Nucleus accumbens (tissue), 56 donors: ENCODE measurements around the gene MBNL3.

ENCODE experiments used
- DNase-seq, 56 donors: peaks; one replicate each; lab custom pipeline; 2025; lab: John Stamatoyannopoulos, UW

The MBNL3 gene

GRCh38 chrX:132425744-132426318 lies 63.0 kb downstream of the MBNL3 start:
- no peak for DNase-seq

GRCh38 chrX:132423323-132423722 lies 65.5 kb downstream of the MBNL3 start:
- DNase-seq = no peak

GRCh38 chrX:132415012-132415411 lies 73.8 kb downstream of the MBNL3 start:
- DNase-seq = no peak

GRCh38 chrX:132414404-132414803 lies 74.4 kb downstream of the MBNL3 start:
- no peak for DNase-seq

- DNase-seq = no peak
Observed at GRCh38 chrX:132413459-132413858, 75.4 kb downstream of the MBNL3 start.

- DNase-seq = no peak
Observed at GRCh38 chrX:132412208-132412607, 76.6 kb downstream of the MBNL3 start.

- no peak for DNase-seq
Observed at GRCh38 chrX:132411310-132411977, 77.4 kb downstream of the MBNL3 start.

GRCh38 chrX:132409780-132410556 lies 78.9 kb downstream of the MBNL3 start:
- DNase-seq = no peak

GRCh38 chrX:132407691-132408090 lies 81.1 kb downstream of the MBNL3 start:
- DNase-seq = no peak

- DNase-seq = no peak
Observed at GRCh38 chrX:132406106-132406505, 82.7 kb downstream of the MBNL3 start.

- DNase-seq = no peak
Observed at GRCh38 chrX:132404266-132404665, 84.6 kb downstream of the MBNL3 start.

GRCh38 chrX:132401935-132402334 lies 86.9 kb downstream of the MBNL3 start:
- DNase-seq = no peak

- DNase-seq = no peak
Observed at GRCh38 chrX:132400706-132401105, 88.1 kb downstream of the MBNL3 start.

- DNase-seq = no peak
Observed at GRCh38 chrX:132395645-132396044, 93.2 kb downstream of the MBNL3 start.

GRCh38 chrX:132395026-132395425 lies 93.8 kb downstream of the MBNL3 start:
- no peak for DNase-seq

- DNase-seq = no peak
Observed at GRCh38 chrX:132394591-132394990, 94.2 kb downstream of the MBNL3 start.

- no peak for DNase-seq
Observed at GRCh38 chrX:132393992-132394391, 94.8 kb downstream of the MBNL3 start.

- DNase-seq = no peak
Observed at GRCh38 chrX:132393485-132393884, 95.4 kb downstream of the MBNL3 start.

- no peak for DNase-seq
Observed at GRCh38 chrX:132393085-132393484, 95.8 kb downstream of the MBNL3 start.

GRCh38 chrX:132390792-132391191 lies 98.0 kb downstream of the MBNL3 start:
- DNase-seq = no peak

- no peak for DNase-seq
Observed at GRCh38 chrX:132389480-132389879, 99.4 kb downstream of the MBNL3 start.

GRCh38 chrX:132388371-132388770 lies 100.5 kb downstream of the MBNL3 start:
- DNase-seq = no peak
